ENCODE measurements around the gene DCP1B. TPM values are rescaled to one million over a fixed set of nuclear protein-coding genes. Genes with fewer than 3 reads are reported as not detected.

DCP1B gene
- total RNA-seq, 1 experiment from 2014 or later: 4.8 TPM

- Histone ChIP-seq H3K4me1 (ENCODE audit: control insufficient read depth, insufficient read depth, low read length) (no peaks in the 10 kb centered on the region), H3K9me3 (ENCODE audit: control insufficient read depth, insufficient read depth, low read depth, low read length) (peaks cover 3% of the 10 kb centered on the region; the same call in 1 of the 2 replicates), H3K27me3 (ENCODE audit: control insufficient read depth, insufficient read depth, low read length) (no peaks in the 10 kb centered on the region), H3K36me3 (ENCODE audit: control insufficient read depth, insufficient read depth, low read length) (no peaks in the 10 kb centered on the region), H3K4me3 (ENCODE audit: low read depth in 2 of 2, low read length in 2 of 2) (no peak overlapping the region), H3K27ac (ENCODE audit: low read length) (no peak overlapping the region)
- DNase-seq (ENCODE audit: low read depth, low spot score) (no peak), ATAC-seq (no peak)
- intact Hi-C loops (cut with micrococcal nuclease; ENCODE audit: unreplicated experiment): no loop called here
- in situ Hi-C loops (cut with HindIII; ENCODE audit: low pct_unique_long_range_greater_than_20kb, low sequenced_read_pairs): no loop called here
- TF ChIP-seq SIN3A (IDR thresholded peaks at IDR 0.05; ENCODE audit: borderline replicate concordance, insufficient read depth, low read depth, low read length) (no peak), POLR2AphosphoS5 (IDR thresholded peaks at IDR 0.05; ENCODE audit: low read depth, low read length) (no peak), CTCF (IDR thresholded peaks at IDR 0.05) (no peak), TCF7L2 (IDR thresholded peaks at IDR 0.05; ENCODE audit: low read depth, low read length) (no peak)
- TF ChIP-seq, protein P1, sequence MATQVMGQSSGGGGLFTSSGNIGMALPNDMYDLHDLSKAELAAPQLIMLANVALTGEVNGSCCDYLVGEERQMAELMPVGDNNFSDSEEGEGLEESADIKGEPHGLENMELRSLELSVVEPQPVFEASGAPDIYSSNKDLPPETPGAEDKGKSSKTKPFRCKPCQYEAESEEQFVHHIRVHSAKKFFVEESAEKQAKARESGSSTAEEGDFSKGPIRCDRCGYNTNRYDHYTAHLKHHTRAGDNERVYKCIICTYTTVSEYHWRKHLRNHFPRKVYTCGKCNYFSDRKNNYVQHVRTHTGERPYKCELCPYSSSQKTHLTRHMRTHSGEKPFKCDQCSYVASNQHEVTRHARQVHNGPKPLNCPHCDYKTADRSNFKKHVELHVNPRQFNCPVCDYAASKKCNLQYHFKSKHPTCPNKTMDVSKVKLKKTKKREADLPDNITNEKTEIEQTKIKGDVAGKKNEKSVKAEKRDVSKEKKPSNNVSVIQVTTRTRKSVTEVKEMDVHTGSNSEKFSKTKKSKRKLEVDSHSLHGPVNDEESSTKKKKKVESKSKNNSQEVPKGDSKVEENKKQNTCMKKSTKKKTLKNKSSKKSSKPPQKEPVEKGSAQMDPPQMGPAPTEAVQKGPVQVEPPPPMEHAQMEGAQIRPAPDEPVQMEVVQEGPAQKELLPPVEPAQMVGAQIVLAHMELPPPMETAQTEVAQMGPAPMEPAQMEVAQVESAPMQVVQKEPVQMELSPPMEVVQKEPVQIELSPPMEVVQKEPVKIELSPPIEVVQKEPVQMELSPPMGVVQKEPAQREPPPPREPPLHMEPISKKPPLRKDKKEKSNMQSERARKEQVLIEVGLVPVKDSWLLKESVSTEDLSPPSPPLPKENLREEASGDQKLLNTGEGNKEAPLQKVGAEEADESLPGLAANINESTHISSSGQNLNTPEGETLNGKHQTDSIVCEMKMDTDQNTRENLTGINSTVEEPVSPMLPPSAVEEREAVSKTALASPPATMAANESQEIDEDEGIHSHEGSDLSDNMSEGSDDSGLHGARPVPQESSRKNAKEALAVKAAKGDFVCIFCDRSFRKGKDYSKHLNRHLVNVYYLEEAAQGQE (IDR thresholded peaks at IDR 0.05; ENCODE audit: insufficient read depth in 1 of 2, low read depth in 2 of 2, low read length in 1 of 2): no peak
- CTCF ChIA-PET: interaction anchor here (0.7 kb wide), 1 partner anchor 25 kb away, joined by 4 read pairs; no protein-coding TSS in a partner anchor
- no TSS peak for BruUV-seq (replicated peaks)
- POLR2A ChIA-PET: interaction anchor here (0.7 kb wide), 1 partner anchor 218 kb away, joined by 6 read pairs; no protein-coding TSS in a partner anchor
Observed at GRCh38 chr12:1984759-1985158, 19.5 kb downstream of the DCP1B start.

- Histone ChIP-seq H3K27ac (ENCODE audit: low read length) (no peak overlapping the region), H3K27me3 (ENCODE audit: control insufficient read depth, insufficient read depth, low read length) (no peaks in the 10 kb centered on the region), H3K9me3 (ENCODE audit: control insufficient read depth, insufficient read depth, low read depth, low read length) (no peaks in the 10 kb centered on the region; the same call in 1 of the 2 replicates), H3K36me3 (ENCODE audit: control insufficient read depth, insufficient read depth, low read length) (no peaks in the 10 kb centered on the region), H3K4me1 (ENCODE audit: control insufficient read depth, insufficient read depth, low read length) (no peaks in the 10 kb centered on the region), H3K4me3 (ENCODE audit: low read depth in 2 of 2, low read length in 2 of 2) (no peak overlapping the region)
- POLR2A ChIA-PET: interaction anchor here (0.6 kb wide), 1 partner anchor 538 kb away, joined by 3 read pairs; no protein-coding TSS in a partner anchor
- BruUV-seq (replicated peaks): no TSS peak
- in situ Hi-C loops (cut with HindIII; ENCODE audit: low pct_unique_long_range_greater_than_20kb, low sequenced_read_pairs): no loop called here
- CTCF ChIA-PET: no interaction called here
- no peak for ATAC-seq
- intact Hi-C loops (cut with micrococcal nuclease; ENCODE audit: unreplicated experiment): no loop called here
- no peak for DNase-seq (ENCODE audit: low read depth, low spot score)
- TF ChIP-seq SIN3A (IDR thresholded peaks at IDR 0.05; ENCODE audit: borderline replicate concordance, insufficient read depth, low read depth, low read length): no peak
- no peak for TF ChIP-seq CTCF (IDR thresholded peaks at IDR 0.05)
- no peak for TF ChIP-seq POLR2AphosphoS5 (IDR thresholded peaks at IDR 0.05; ENCODE audit: low read depth, low read length)
Observed at GRCh38 chr12:1980282-1980681, 24.0 kb downstream of the DCP1B start.
